Gastroesophageal sphincter (tissue), 3 donors: Measurements from ENCODE around the gene RPL29.

Experiments
- CTCF ChIP-seq, 4 experiments: fragments of 200-600 bp in 2 of 4; fragments of 450-650 bp in 2 of 4; sonication (generic) in 1 of 4; IDR thresholded peaks; one replicate each; pipeline ENCODE4 v1.5.1; 2017 to 2019; ENCODE audit warnings: antibody characterized with exemption in 4 of 4, mild to moderate bottlenecking in 2 of 4, moderate library complexity in 2 of 4
- EP300 ChIP-seq: sonication (generic); formaldehyde crosslinking; IDR thresholded peaks from one replicate; pipeline ENCODE4 v1.6.1; 2017; ENCODE audit warnings: antibody characterized with exemption, mild to moderate bottlenecking

- TF ChIP-seq EP300 (no peak), CTCF (IDR thresholded peaks at IDR 0.05) (no peak)
Measured at GRCh38 chr3:51987568-51987967, 8.1 kb downstream of the RPL29 start.
